AG09319 (cell line): ENCODE data around the gene VPREB1.

Source experiments
- DNase-seq: peaks from one replicate; pipeline ENCODE4 v3.0.0-alpha.2; 2010; ENCODE audit warnings: low read depth; ENCODE audit errors: extremely low read depth
- CTCF ChIP-seq: IDR thresholded peaks from 2 replicates; pipeline ENCODE4 v1.5.1; 2011; ENCODE audit warnings: low read depth, mild to moderate bottlenecking, inconsistent platforms, low read length, moderate library complexity

VPREB1 gene, protein sequence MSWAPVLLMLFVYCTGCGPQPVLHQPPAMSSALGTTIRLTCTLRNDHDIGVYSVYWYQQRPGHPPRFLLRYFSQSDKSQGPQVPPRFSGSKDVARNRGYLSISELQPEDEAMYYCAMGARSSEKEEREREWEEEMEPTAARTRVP

GRCh38 chr22:22244316-22245250 is at the start of gene VPREB1:
TSS of gene VPREB1 (plus strand) at chr22:22244786. CDS start at chr22:22244814, 28 bp downstream.
- no peak for TF ChIP-seq CTCF
- no peak for DNase-seq

GRCh38 chr22:22194931-22195264 is 49.7 kb upstream of the VPREB1 start:
- TF ChIP-seq CTCF: no peak
- DNase-seq: no peak

DNA sequence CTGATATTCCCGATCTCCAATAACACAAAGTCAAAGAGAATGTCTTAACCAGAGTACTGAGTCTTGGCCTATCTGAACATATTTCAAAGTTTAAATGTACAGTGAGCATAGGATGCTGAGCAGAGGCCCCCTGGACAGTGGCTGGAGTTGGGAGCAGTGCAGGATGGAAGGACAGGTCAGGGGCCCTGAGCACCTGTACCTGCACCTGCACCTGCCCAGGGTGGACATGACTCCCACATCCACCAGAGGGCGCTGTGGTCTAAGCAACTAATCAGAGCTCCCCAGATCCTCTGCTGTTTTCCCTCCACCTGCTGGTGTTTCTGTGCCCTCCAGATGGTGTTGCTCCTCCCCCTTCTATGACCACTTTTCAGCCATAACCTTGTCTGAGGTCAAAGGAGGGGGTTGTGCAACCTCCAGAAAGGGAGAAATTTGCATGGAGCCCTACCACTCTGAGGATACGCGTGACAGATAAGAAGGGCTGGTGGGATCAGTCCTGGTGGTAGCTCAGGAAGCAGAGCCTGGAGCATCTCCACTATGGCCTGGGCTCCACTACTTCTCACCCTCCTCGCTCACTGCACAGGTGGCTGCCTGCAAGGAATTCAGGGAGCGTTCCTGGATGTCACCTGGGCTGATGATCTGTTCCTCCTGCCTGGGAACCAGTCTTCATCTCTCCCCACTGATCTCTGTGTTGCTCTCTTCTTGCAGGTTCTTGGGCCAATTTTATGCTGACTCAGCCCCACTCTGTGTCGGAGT is 49.1 kb upstream of the VPREB1 start:
- no peak for DNase-seq
- TF ChIP-seq CTCF: peak; percentile 61

- no peak for TF ChIP-seq CTCF
- DNase-seq: no peak
Measured at GRCh38 chr22:22196018-22196533, 48.5 kb upstream of the VPREB1 start.

GRCh38 chr22:22196833-22197477 is 47.6 kb upstream of the VPREB1 start:
- TF ChIP-seq CTCF: no peak
- DNase-seq: no peak

DNA sequence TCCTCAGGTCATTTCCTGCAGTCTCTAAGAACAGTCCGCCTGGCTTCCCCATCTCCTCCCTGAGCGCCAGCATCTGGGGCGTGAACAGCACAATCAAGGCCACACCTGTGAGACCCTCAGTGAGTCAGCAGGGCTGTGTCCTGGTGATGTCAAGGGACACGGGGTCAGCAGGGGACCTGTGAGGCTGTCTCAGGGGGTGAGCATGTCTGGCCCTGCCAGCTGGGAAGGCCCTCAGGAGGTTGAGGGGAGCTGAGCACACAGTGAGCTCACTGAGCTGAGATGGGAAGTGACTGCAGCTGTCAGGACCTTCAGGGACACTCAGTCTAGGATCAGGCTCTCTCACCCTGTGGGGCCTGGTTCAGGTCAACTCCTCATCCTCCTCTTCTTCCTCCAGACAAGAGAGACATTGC is 46.6 kb upstream of the VPREB1 start:
- TF ChIP-seq CTCF: no peak
- DNase-seq: no peak
